IMR-90 (cell line): ENCODE measurements around the gene ZNF776. TPM values are rescaled to one million over a fixed set of nuclear protein-coding genes. Genes with fewer than 3 reads are reported as not detected.

Source experiments
- ATAC-seq: fragments of 200-7000 bp; cut with Tn5 transposase; 2 replicates; pipeline ENCODE4 v1.9.1; 2020; ENCODE audit warnings: low read depth, mild to moderate bottlenecking, moderate library complexity
- BruUV-seq: library from RNA; stranded (reverse); fragments of 400-500 nt; replicated peaks from 2 replicates; lab custom pipeline; 2021; lab: Mats Ljungman, UMichigan
- CTCF ChIA-PET: fragments of 300-600 bp; formaldehyde crosslinking; extraction: SDS; loops from one replicate; lab custom pipeline; 2021; ENCODE audit warnings: antibody characterized with exemption; lab: Yijun Ruan, JAX
- POLR2A ChIA-PET: fragments of 300-600 bp; sonication (Branson Sonifier 250); formaldehyde crosslinking; loops from one replicate; lab custom pipeline; 2022; ENCODE audit warnings: antibody characterized with exemption; ENCODE audit not compliant: unreplicated experiment; lab: Charles Lee
- DNase-seq: peaks from one replicate; pipeline ENCODE4 v3.0.0; 2013
- H2AFZ ChIP-seq: replicated peaks from 2 replicates; pipeline ENCODE3; 2013; ENCODE audit warnings: low read length, mild to moderate bottlenecking; ENCODE audit not compliant: poor library complexity
- H2AK5ac ChIP-seq: 2 replicates; pipeline ENCODE4 v1.6.1; 2013; ENCODE audit warnings: low read depth, low read length, inconsistent platforms
- H2AK9ac ChIP-seq: replicated peaks from 2 replicates; pipeline ENCODE3; 2013; ENCODE audit warnings: mild to moderate bottlenecking, low read depth, low read length, moderate library complexity; ENCODE audit not compliant: poor library complexity
- H2BK120ac ChIP-seq: 2 replicates; pipeline ENCODE4 v1.6.1; 2013; ENCODE audit warnings: low read depth, low read length, inconsistent platforms
- H2BK15ac ChIP-seq: 3 replicates; pipeline ENCODE4 v1.6.1; 2013; ENCODE audit warnings: low read depth, low read length, inconsistent platforms
- H2BK20ac ChIP-seq: 2 replicates; pipeline ENCODE4 v1.6.1; 2013; ENCODE audit warnings: low read depth, mild to moderate bottlenecking, inconsistent platforms, low read length, moderate library complexity
- H2BK5ac ChIP-seq: 2 replicates; pipeline ENCODE4 v1.6.1; 2013; ENCODE audit warnings: mild to moderate bottlenecking, low read depth, low read length, inconsistent platforms; ENCODE audit not compliant: poor library complexity, severe bottlenecking
- H3K14ac ChIP-seq: replicated peaks from 2 replicates; pipeline ENCODE4 v1.6.1; 2013; ENCODE audit warnings: low read depth, low read length, inconsistent platforms
- H3K18ac ChIP-seq: 2 replicates; pipeline ENCODE4 v1.6.1; 2013; ENCODE audit warnings: low read depth, low read length, control low read depth
- H3K23ac ChIP-seq: 2 replicates; pipeline ENCODE4 v1.6.1; 2013; ENCODE audit warnings: low read depth, low read length, inconsistent platforms
- H3K27ac ChIP-seq: 2 replicates; pipeline ENCODE4 v1.5.1; 2013; ENCODE audit warnings: mild to moderate bottlenecking, control low read depth, low read length; ENCODE audit not compliant: insufficient read depth
- H3K27me3 ChIP-seq: 2 replicates; pipeline ENCODE4 v1.6.1; 2013; ENCODE audit warnings: low read length; ENCODE audit not compliant: control insufficient read depth, insufficient read depth
- H3K36me3 ChIP-seq: 2 replicates; pipeline ENCODE4 v1.6.1; 2013; ENCODE audit warnings: low read length, mixed read lengths; ENCODE audit not compliant: control insufficient read depth, insufficient read depth
- H3K4ac ChIP-seq: 2 replicates; pipeline ENCODE4 v1.6.1; 2013; ENCODE audit warnings: low read depth, low read length, inconsistent platforms
- H3K4me1 ChIP-seq: 2 replicates; pipeline ENCODE4 v1.6.1; 2013; ENCODE audit warnings: low read length, mixed read lengths; ENCODE audit not compliant: control insufficient read depth, insufficient read depth
- H3K4me2 ChIP-seq: 2 replicates; pipeline ENCODE4 v1.6.1; 2013; ENCODE audit warnings: low read depth, mild to moderate bottlenecking, control low read depth, low read length, moderate library complexity
- H3K4me3 ChIP-seq: 2 replicates; pipeline ENCODE4 v1.5.1; 2013; ENCODE audit warnings: low read depth, mild to moderate bottlenecking, control low read depth, low read length, moderate library complexity; ENCODE audit not compliant: insufficient read depth
- H3K56ac ChIP-seq: 2 replicates; pipeline ENCODE4 v1.6.1; 2013; ENCODE audit warnings: low read length, inconsistent platforms; ENCODE audit not compliant: insufficient read depth; ENCODE audit errors: extremely low read depth
- H3K79me1 ChIP-seq, 2 experiments: 2 replicates each; pipeline ENCODE4 v1.6.1; 2013; ENCODE audit warnings: low read length in 2 of 2, inconsistent platforms in 1 of 2, low read depth in 1 of 2
- H3K9ac ChIP-seq: 2 replicates; pipeline ENCODE4 v1.6.1; 2013; ENCODE audit warnings: low read depth, low read length, control low read depth
- H3K9me1 ChIP-seq: 2 replicates; pipeline ENCODE4 v1.6.1; 2013; ENCODE audit warnings: low read length, inconsistent platforms; ENCODE audit not compliant: insufficient read depth
- H3K9me3 ChIP-seq: 2 replicates; pipeline ENCODE4 v1.6.1; 2013; ENCODE audit warnings: low read length; ENCODE audit not compliant: control insufficient read depth, insufficient read depth
- H4K20me1 ChIP-seq: 2 replicates; pipeline ENCODE4 v1.6.1; 2013; ENCODE audit warnings: low read length, inconsistent platforms; ENCODE audit not compliant: insufficient read depth
- H4K5ac ChIP-seq: 2 replicates; pipeline ENCODE4 v1.6.1; 2013; ENCODE audit warnings: mild to moderate bottlenecking, low read depth, low read length, control low read depth
- H4K8ac ChIP-seq, 2 experiments: 2 replicates each; pipeline ENCODE4 v1.6.1; 2013; ENCODE audit warnings: low read depth in 2 of 2, low read length in 2 of 2, control low read depth in 1 of 2, inconsistent platforms in 1 of 2
- H4K91ac ChIP-seq: 2 replicates; pipeline ENCODE4 v1.6.1; 2013; ENCODE audit warnings: low read depth, low read length, inconsistent platforms; ENCODE audit not compliant: insufficient read depth
- CHD1 ChIP-seq: IDR thresholded peaks from 2 replicates; pipeline ENCODE4 v1.6.1; 2012; ENCODE audit warnings: low read depth, low read length, improper control_type of control experiment
- NFE2L2 ChIP-seq: fragments of 150-350 bp; IDR thresholded peaks from 2 replicates; pipeline ENCODE4 v1.6.1; 2016; ENCODE audit warnings: low read depth, mild to moderate bottlenecking, low read length
- POLR2A ChIP-seq: IDR thresholded peaks from 2 replicates; pipeline ENCODE4 v1.6.1; 2012; ENCODE audit warnings: mild to moderate bottlenecking, low read depth, low read length
- RCOR1 ChIP-seq: IDR thresholded peaks from 2 replicates; pipeline ENCODE4 v1.6.1; 2012; ENCODE audit warnings: mild to moderate bottlenecking, low read length, improper control_type of control experiment; ENCODE audit not compliant: insufficient replicate concordance
- WGBS, 2 experiments: methylation state at CpG; one replicate each; pipeline versions ENCODE4 v1.1.5 to v1.1.7; 2013; ENCODE audit warnings: missing lambda C conversion rate in 2 of 2; ENCODE audit not compliant: insufficient read length in 1 of 2; ENCODE audit errors: extremely low coverage in 2 of 2; 5-methylcytosine and 5-hydroxymethylcytosine counted together
- dilution Hi-C: fragments of 300-500 bp; cut with HindIII; formaldehyde crosslinking; loops from one replicate; pipeline ENCODE4 v1.14.3; 2018; ENCODE audit warnings: low sequenced_read_pairs; ENCODE audit not compliant: unreplicated experiment
- in situ Hi-C: fragments of 300-500 bp; cut with MboI; formaldehyde crosslinking; loops from 3 replicates; pipeline ENCODE4 v1.14.3; 2019; ENCODE audit warnings: low sequenced_read_pairs, inconsistent platforms, mixed read lengths
- intact Hi-C: fragments of 100-400 bp; cut with micrococcal nuclease; formaldehyde crosslinking; loops from 2 replicates; pipeline ENCODE4 v1.10.0; 2022
- polyA plus RNA-seq, 3 experiments: library from polyadenylated mRNA; depleted of rRNA; stranded (reverse); fragments of >200 nt; gene quantifications; 2 replicates each; pipeline ENCODE4 v1.2.3, GENCODE V29; 2012; ENCODE audit warnings: low replicate concordance in 1 of 3
- total RNA-seq: library from RNA; depleted of rRNA; stranded (reverse); fragments of >200 nt; gene quantifications from 2 replicates; pipeline ENCODE4 v1.2.3, GENCODE V29; 2012
- TF ChIP-seq, protein P1 (sequence below): fragments of 150-350 bp; IDR thresholded peaks from 2 replicates; pipeline ENCODE4 v1.6.1; 2016; ENCODE audit warnings: low read depth, mild to moderate bottlenecking, low read length, moderate library complexity, borderline replicate concordance

The ZNF776 gene
- total and polyA plus RNA-seq, 2 of the 4 experiments (the other 2 are of a cell fraction), result 4.3 to 14.3 TPM

DNA sequence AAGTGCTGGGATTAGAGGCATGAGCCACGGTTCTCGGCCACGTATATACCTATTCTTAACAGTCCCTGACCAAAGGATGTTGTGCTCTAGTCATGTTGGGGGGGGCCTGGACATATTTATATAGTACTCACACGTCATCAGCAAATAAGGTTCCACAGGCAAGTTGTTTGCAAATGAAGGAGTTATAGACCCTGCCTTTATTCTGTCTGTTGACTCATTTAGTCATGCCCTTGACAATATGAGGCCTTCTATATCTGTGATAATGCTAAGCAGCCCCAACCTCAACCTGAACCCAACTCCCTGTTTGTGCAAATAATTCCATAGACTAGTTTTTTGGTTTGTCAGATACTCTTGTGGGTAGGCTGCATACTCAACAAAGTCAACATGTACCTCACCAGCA lies 31.7 kb downstream of the ZNF776 start:
- BruUV-seq, result no TSS peak
- in situ Hi-C loops, result no loop called here
- no peak overlapping the region for H2BK15ac ChIP-seq

More for the DNA sequence above, 31.7 kb downstream of the ZNF776 start:
- no peak for ATAC-seq
- intact Hi-C loops (no loop called here), dilution Hi-C loops (no loop called here)
- no peak for TF ChIP-seq NFE2L2
- no peak for TF ChIP-seq CHD1
- TF ChIP-seq POLR2A, result no peak
- TF ChIP-seq, protein P1, sequence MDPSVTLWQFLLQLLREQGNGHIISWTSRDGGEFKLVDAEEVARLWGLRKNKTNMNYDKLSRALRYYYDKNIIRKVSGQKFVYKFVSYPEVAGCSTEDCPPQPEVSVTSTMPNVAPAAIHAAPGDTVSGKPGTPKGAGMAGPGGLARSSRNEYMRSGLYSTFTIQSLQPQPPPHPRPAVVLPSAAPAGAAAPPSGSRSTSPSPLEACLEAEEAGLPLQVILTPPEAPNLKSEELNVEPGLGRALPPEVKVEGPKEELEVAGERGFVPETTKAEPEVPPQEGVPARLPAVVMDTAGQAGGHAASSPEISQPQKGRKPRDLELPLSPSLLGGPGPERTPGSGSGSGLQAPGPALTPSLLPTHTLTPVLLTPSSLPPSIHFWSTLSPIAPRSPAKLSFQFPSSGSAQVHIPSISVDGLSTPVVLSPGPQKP, result no peak
- TF ChIP-seq RCOR1, result no peak
- H3K4me2 ChIP-seq, result no peak overlapping the region
- H4K5ac ChIP-seq, result no peak overlapping the region
- peaks cover 63% of the 10 kb centered on the region for H3K36me3 ChIP-seq
- no CpG with 5 or more reads among the region's 4 CpGs for WGBS, 2 experiments
- no peak overlapping the region for H3K56ac ChIP-seq
- no peak overlapping the region for H3K27ac ChIP-seq
- H3K79me1 ChIP-seq, result peaks cover 34 to 53% of the 10 kb centered on the region in 2 experiments
- H2AFZ ChIP-seq, result no peak overlapping the region
- H3K9me3 ChIP-seq, result peaks cover 56% of the 10 kb centered on the region
- no peak overlapping the region for H2AK5ac ChIP-seq
- ChIA-PET CTCF (no interaction called here), POLR2A (no interaction called here)
- H4K8ac ChIP-seq, result no peak overlapping the region
- no peak overlapping the region for H2BK120ac ChIP-seq
- H2AK9ac ChIP-seq, result no peak overlapping the region
- H3K27me3 ChIP-seq, result no peaks in the 10 kb centered on the region
- no peaks in the 10 kb centered on the region for H3K4me1 ChIP-seq
- DNase-seq, result no peak
- no peak overlapping the region for H4K91ac ChIP-seq
- no peak overlapping the region for H3K4me3 ChIP-seq
- no peak overlapping the region for H3K14ac ChIP-seq
- no peak overlapping the region for H2BK5ac ChIP-seq
- H3K23ac ChIP-seq, result no peak overlapping the region
- H4K20me1 ChIP-seq, result peaks cover 13% of the 10 kb centered on the region; the same call in 1 of the 2 replicates
- no peak overlapping the region for H3K4ac ChIP-seq
- H3K9me1 ChIP-seq, result no peaks in the 10 kb centered on the region
- no peak overlapping the region for H2BK20ac ChIP-seq
- H3K18ac ChIP-seq, result no peak overlapping the region
- H3K9ac ChIP-seq, result no peak overlapping the region
